K562 (cell line): ENCODE measurements around the gene IFNGR2. TPM values are rescaled to one million over a fixed set of nuclear protein-coding genes. Genes with fewer than 3 reads are reported as not detected.

Source experiments
- ATF4 ChIP-seq: fragments of 450-650 bp; formaldehyde crosslinking; IDR thresholded peaks from 2 replicates; pipeline ENCODE4 v1.4.0; 2022; ENCODE audit warnings: mild to moderate bottlenecking, moderate library complexity
- BRF2 ChIP-seq: IDR thresholded peaks from 3 replicates; pipeline ENCODE4 v1.6.1; 2011; ENCODE audit warnings: borderline replicate concordance, mild to moderate bottlenecking; ENCODE audit not compliant: insufficient read length, insufficient read depth
- CBFA2T3 ChIP-seq: fragments of 450-650 bp; IDR thresholded peaks from 2 replicates; pipeline ENCODE4 v1.6.1; 2017
- GABPB1 ChIP-seq: sonication (generic); formaldehyde crosslinking; IDR thresholded peaks from 2 replicates; pipeline ENCODE4 v1.8.0; 2022; ENCODE audit warnings: mild to moderate bottlenecking, missing genetic modification reagents
- GTF3C2 ChIP-seq: IDR thresholded peaks from 3 replicates; pipeline ENCODE4 v1.6.1; 2011; ENCODE audit warnings: borderline replicate concordance, mild to moderate bottlenecking, moderate library complexity; ENCODE audit not compliant: insufficient read length; ENCODE audit errors: extremely low read depth
- HDAC3 ChIP-seq: fragments of 450-650 bp; IDR thresholded peaks from 2 replicates; pipeline ENCODE4 v1.6.1; 2018; ENCODE audit warnings: borderline replicate concordance, mild to moderate bottlenecking, moderate library complexity; ENCODE audit not compliant: partially characterized antibody
- IFI16 ChIP-seq: fragments of 250-450 bp; sonication (Bioruptor Pico); IDR thresholded peaks from 2 replicates; pipeline ENCODE4 v2.1.2; 2022; ENCODE audit warnings: mild to moderate bottlenecking, inconsistent platforms
- IRF2 ChIP-seq: sonication (generic); formaldehyde crosslinking; IDR thresholded peaks from 2 replicates; pipeline ENCODE4 v1.8.1; 2022; ENCODE audit warnings: mild to moderate bottlenecking, missing genetic modification reagents
- JUND ChIP-seq, 2 experiments: IDR thresholded peaks; 2 replicates in 1 of 2; 3 replicates in 1 of 2; pipeline ENCODE4 v1.6.1; 2011; ENCODE audit warnings: borderline replicate concordance in 2 of 2, low read depth in 2 of 2, low read length in 2 of 2, improper control_type of control experiment in 1 of 2, missing biosample characterization in 1 of 2, missing genetic modification characterization in 1 of 2, missing genetic modification reagents in 1 of 2
- KLF10 ChIP-seq: fragments of 250-450 bp; sonication (Bioruptor Pico); IDR thresholded peaks from 2 replicates; pipeline ENCODE4 v1.6.1; 2021; ENCODE audit warnings: matching md5 sums
- KLF16 ChIP-seq: IDR thresholded peaks from 2 replicates; pipeline ENCODE4 v1.6.1; 2016; ENCODE audit warnings: antibody characterized with exemption
- MEF2D ChIP-seq: conservative IDR thresholded peaks from 2 replicates; pipeline ENCODE4 v1.6.1; 2016; ENCODE audit warnings: low read depth, missing genetic modification characterization, missing compliant biosample characterization
- NCOA1 ChIP-seq: fragments of 450-650 bp; IDR thresholded peaks from 2 replicates; pipeline ENCODE4 v1.6.1; 2016; ENCODE audit warnings: low read depth
- NCOR1 ChIP-seq: fragments of 450-650 bp; IDR thresholded peaks from 2 replicates; pipeline ENCODE4 v1.6.1; 2016; ENCODE audit warnings: mild to moderate bottlenecking, moderate library complexity
- NFE2L1 ChIP-seq: fragments of 450-650 bp; IDR thresholded peaks from 2 replicates; pipeline ENCODE4 v1.6.1; 2016; ENCODE audit warnings: missing genetic modification characterization, low read depth, mild to moderate bottlenecking, missing compliant biosample characterization, moderate library complexity, borderline replicate concordance
- NFIC ChIP-seq: fragments of 450-650 bp; IDR thresholded peaks from 2 replicates; pipeline ENCODE4 v1.6.1; 2017; ENCODE audit warnings: mild to moderate bottlenecking, inconsistent platforms
- NONO ChIP-seq, 2 experiments: fragments of 200-400 bp in 1 of 2; fragments of 450-650 bp in 1 of 2; formaldehyde crosslinking in 1 of 2; IDR thresholded peaks; 2 replicates each; pipeline ENCODE4 v1.6.1; 2017; ENCODE audit warnings: low read depth in 2 of 2, mild to moderate bottlenecking in 2 of 2, moderate library complexity in 2 of 2, low read length in 1 of 2
- PYGO2 ChIP-seq: fragments of 450-650 bp; IDR thresholded peaks from 2 replicates; pipeline ENCODE4 v1.6.1; 2016; ENCODE audit warnings: mild to moderate bottlenecking, missing genetic modification characterization, moderate library complexity, missing compliant biosample characterization
- STAT6 ChIP-seq: sonication (generic); formaldehyde crosslinking; IDR thresholded peaks from 2 replicates; pipeline ENCODE4 v1.8.1; 2023; ENCODE audit warnings: mild to moderate bottlenecking, missing genetic modification reagents
- ZFPM2 ChIP-seq: fragments of 250-450 bp; sonication (Bioruptor Pico); IDR thresholded peaks from 2 replicates; pipeline ENCODE4 v1.5.1; 2022; ENCODE audit warnings: mild to moderate bottlenecking
- ZNF224 ChIP-seq: sonication (generic); formaldehyde crosslinking; IDR thresholded peaks from 2 replicates; pipeline ENCODE4 v1.8.0; 2022; ENCODE audit warnings: mild to moderate bottlenecking, missing genetic modification reagents
- ZNF253 ChIP-seq: fragments of 250-450 bp; sonication (Bioruptor Pico); conservative IDR thresholded peaks from 2 replicates; pipeline ENCODE4 v1.6.1; 2021; ENCODE audit warnings: mild to moderate bottlenecking
- ZSCAN29 ChIP-seq: fragments of 450-650 bp; IDR thresholded peaks from 2 replicates; pipeline ENCODE4 v1.6.1; 2017
- polyA plus RNA-seq, 8 experiments: library from polyadenylated mRNA; depleted of rRNA in 4 of 8; stranded (reverse) in 5 of 8; unstranded in 3 of 8; fragments of >200 nt; fragmentation: Nextera tagmentation in 2 of 8; fragmentation: Illumina TruSeq in 1 of 8; extraction: Ambion mirVana in 2 of 8; extraction: Trizol in 1 of 8; gene quantifications; 2 replicates each; pipeline versions ENCODE4 v1.2.1 to v1.2.3, GENCODE V29; 2011 to 2014; ENCODE audit warnings: inconsistent platforms in 1 of 8, missing spikeins in 1 of 8
- total RNA-seq, 7 experiments: library from RNA; depleted of rRNA in 6 of 7; stranded (reverse); fragments of >200 nt in 6 of 7; fragmentation: Illumina TruSeq in 2 of 7; extraction: Trizol in 2 of 7; gene quantifications; 2 replicates each; pipeline versions ENCODE4 v1.2.1 to v1.2.3, GENCODE V29; 2011 to 2021; ENCODE audit warnings: low replicate concordance in 1 of 7

Gene IFNGR2
- total and polyA plus RNA-seq, 9 of the 15 experiments (the other 6 are each of a cell fraction or from before 2014, with no cell fraction given) = 6.7 to 58.0 (median 28.5) TPM

- no peak for TF ChIP-seq STAT6 (CRISPR knock-in tag)
- TF ChIP-seq ZNF224 (CRISPR knock-in tag) = no peak
- TF ChIP-seq CBFA2T3 = peak; percentile 86
- TF ChIP-seq NFIC = peak; percentile 47
- no peak for TF ChIP-seq KLF10 (CRISPR knock-in tag)
- TF ChIP-seq NONO (IDR thresholded peaks at IDR 0.05; ENCODE audit: low read depth in 2 of 2, low read length in 1 of 2) = no peak
- TF ChIP-seq IFI16 (CRISPR knock-in tag) = no peak
- TF ChIP-seq GABPB1 = peak; percentile 33; the same call in 1 of the 2 replicates
- peak; percentile 8 for TF ChIP-seq GTF3C2
- TF ChIP-seq BRF2 = no peak
- TF ChIP-seq HDAC3 = no peak
- no peak for TF ChIP-seq ZNF253
- TF ChIP-seq NFE2L1 (tag) = no peak
- 0 out of 2 replicates have a peak, but pooled peaks have one; percentile 37 for TF ChIP-seq MEF2D (tag)
- TF ChIP-seq JUND (IDR thresholded peaks at IDR 0.05; ENCODE audit: borderline replicate concordance, low read depth, low read length) = peak; percentile 52; the same call in 1 of the 2 replicates
- TF ChIP-seq JUND (tag; IDR thresholded peaks at IDR 0.05; ENCODE audit: borderline replicate concordance, low read depth, low read length) = peak; percentile 49; the same call in 1 of the 3 replicates
- TF ChIP-seq ZSCAN29 = no peak
- peak; percentile 83 for TF ChIP-seq KLF16
- no peak for TF ChIP-seq ZFPM2 (CRISPR knock-in tag)
- TF ChIP-seq IRF2 (CRISPR knock-in tag) = no peak
- 0 out of 2 replicates have a peak, but pooled peaks have one; percentile 31 for TF ChIP-seq NCOA1
- no peak for TF ChIP-seq ATF4 (CRISPR knock-in tag)
- TF ChIP-seq PYGO2 (tag) = no peak
- peak; percentile 82 for TF ChIP-seq NCOR1
Measured at GRCh38 chr21:33368124-33368523, 35.1 kb upstream of the IFNGR2 start (continued).
